ENCODE data around the gene OTOP3. TPM values are rescaled to one million over a fixed set of nuclear protein-coding genes. Genes with fewer than 3 reads are reported as not detected.

OTOP3 gene
- polyA plus RNA-seq, 3 donors, result not detected

GRCh38 chr17:74999523-74999922 lies 63.8 kb downstream of the OTOP3 start:
- Histone ChIP-seq H3K79me2 (ENCODE audit: insufficient read depth, low read length) (no peaks in the 10 kb centered on the region), H3K27ac (ENCODE audit: low read depth in 1 of 2, low read length in 2 of 2) (no peak overlapping the region), H3K36me3 (replicated peaks in 1 of 2; ENCODE audit: control insufficient read depth in 1 of 2, insufficient read depth in 2 of 2, low read length in 2 of 2) (no peaks in the 10 kb centered on the region), H3K9ac (ENCODE audit: insufficient read depth, low read length, poor library complexity, severe bottlenecking) (no peak overlapping the region), H3K4me2 (replicated peaks; ENCODE audit: extremely low read depth, low read length, poor library complexity, severe bottlenecking) (no peak overlapping the region), H4K20me1 (ENCODE audit: insufficient read depth, low read length) (no peaks in the 10 kb centered on the region), H3K4me3 (replicated peaks in 1 of 3; ENCODE audit: low read depth in 2 of 3, low read length in 3 of 3) (no peak overlapping the region), H3K9me3 (replicated peaks in 1 of 2; ENCODE audit: control insufficient read depth in 1 of 2, insufficient read depth in 1 of 2, low read length in 2 of 2) (no peaks in the 10 kb centered on the region), H2AFZ (ENCODE audit: insufficient read depth, low read depth, low read length, poor library complexity, severe bottlenecking) (no peak overlapping the region), H3K27me3 (ENCODE audit: control insufficient read depth in 2 of 2, insufficient read depth in 2 of 2, low read length in 2 of 2) (no peaks in the 10 kb centered on the region), H3K4me1 (ENCODE audit: control insufficient read depth in 1 of 2, insufficient read depth in 2 of 2, low read length in 2 of 2) (no peaks in the 10 kb centered on the region)
- no peak for TF ChIP-seq CTCF (IDR thresholded peaks at IDR 0.05)
- H3K9me3 Mint-ChIP-seq, result peaks cover 0 to 2% (median 0%) of the 10 kb centered on the region in 7 donors
- H3K36me3 Mint-ChIP-seq, result no peaks in the 10 kb centered on the region
- intact Hi-C loops (cut with micrococcal nuclease), result no loop called here
- 89% methylated on average over 3 of the region's 4 CpGs for WGBS (ENCODE audit: insufficient coverage)
- peaks cover 2 to 3% (median 2%) of the 10 kb centered on the region in 3 donors for H3K27me3 Mint-ChIP-seq (ENCODE audit: low read depth in 3 of 3)
- no peak overlapping the region for H3K4me3 Mint-ChIP-seq
- peaks cover 15% of the 10 kb centered on the region for H3K4me1 Mint-ChIP-seq
- DNase-seq, result no peak
- H3K27ac Mint-ChIP-seq, result no peak overlapping the region

Other genes starting within 250 kb of the OTOP3 start
- gene CD300LF, start 223.0 kb upstream of the OTOP3 start, polyA plus RNA-seq, result 100 to 1,000 TPM; 112 to 184 (median 175) TPM
- 10 to 100 TPM; 26.8 to 40.9 (median 33.1) TPM for gene RAB37, start 198.6 kb upstream of the OTOP3 start, polyA plus RNA-seq
- gene NHERF1, start 187.3 kb upstream of the OTOP3 start, polyA plus RNA-seq, result 100 to 1,000 TPM in 2 of 3 donors, 10 to 100 TPM in 1; 79.5 to 149 (median 131) TPM
- gene NAT9, start 159.6 kb upstream of the OTOP3 start, polyA plus RNA-seq, result 10 to 100 TPM in 1 of 3 donors, 1 to 10 TPM in 2; 7.1 to 95.6 (median 7.8) TPM
- gene GRIN2C, start 76.0 kb upstream of the OTOP3 start, polyA plus RNA-seq, result under 1 TPM in 1 of 3 donors, not detected in 2; 0.04 TPM
- 1 to 10 TPM; 2.5 to 7.3 (median 6.2) TPM for gene FDXR, start 62.9 kb upstream of the OTOP3 start, polyA plus RNA-seq
- not detected for gene FADS6, start 42.3 kb upstream of the OTOP3 start, polyA plus RNA-seq
- gene USH1G, start 12.6 kb upstream of the OTOP3 start, polyA plus RNA-seq, result not detected
- under 1 TPM in 1 of 3 donors, not detected in 2; 0.05 TPM for gene OTOP2, start 11.6 kb upstream of the OTOP3 start, polyA plus RNA-seq
- not detected for gene HID1, start 36.9 kb downstream of the OTOP3 start, polyA plus RNA-seq
- under 1 TPM in 1 of 3 donors, not detected in 2; 0.05 TPM for gene CDR2L, start 51.7 kb downstream of the OTOP3 start, polyA plus RNA-seq
- gene MRPL58, start 76.8 kb downstream of the OTOP3 start, polyA plus RNA-seq, result 10 to 100 TPM; 18.9 to 52.6 (median 44.4) TPM
- 100 to 1,000 TPM; 139 to 451 (median 437) TPM for gene ATP5PD, start 111.1 kb downstream of the OTOP3 start, polyA plus RNA-seq
- gene KCTD2, start 111.3 kb downstream of the OTOP3 start, polyA plus RNA-seq, result 10 to 100 TPM in 1 of 3 donors, 1 to 10 TPM in 2; 2.8 to 17.0 (median 2.9) TPM
- gene SLC16A5, start 152.1 kb downstream of the OTOP3 start, polyA plus RNA-seq, result 10 to 100 TPM; 26.1 to 99.4 (median 27.0) TPM
- 10 to 100 TPM in 1 of 3 donors, 1 to 10 TPM in 2; 1.3 to 11.8 (median 2.1) TPM for gene ARMC7, start 174.1 kb downstream of the OTOP3 start, polyA plus RNA-seq
- 10 to 100 TPM; 27.8 to 45.6 (median 36.2) TPM for gene NT5C, start 195.8 kb downstream of the OTOP3 start, polyA plus RNA-seq
- gene JPT1, start 218.6 kb downstream of the OTOP3 start, polyA plus RNA-seq, result 100 to 1,000 TPM in 2 of 3 donors, 10 to 100 TPM in 1; 79.7 to 181 (median 156) TPM
- 100 to 1,000 TPM in 2 of 3 donors, 10 to 100 TPM in 1; 64.9 to 318 (median 282) TPM for gene SUMO2, start 247.1 kb downstream of the OTOP3 start, polyA plus RNA-seq

Measured in CD14-positive monocyte (primary cell).